NOMO-1 (cell line): ENCODE results near the gene LSM12.

ENCODE experiments used
- DNase-seq, 2 experiments: peaks; one replicate each; lab custom pipeline; 2025; ENCODE audit not compliant: unreplicated experiment in 2 of 2; lab: John Stamatoyannopoulos, UW

Gene LSM12

GRCh38 chr17:44095647-44096496 is 29.4 kb upstream of the LSM12 start:
- peak; percentile 51 to 56 for DNase-seq

- no peak for DNase-seq
Observed at GRCh38 chr17:44095388-44095646, 28.8 kb upstream of the LSM12 start.

DNA sequence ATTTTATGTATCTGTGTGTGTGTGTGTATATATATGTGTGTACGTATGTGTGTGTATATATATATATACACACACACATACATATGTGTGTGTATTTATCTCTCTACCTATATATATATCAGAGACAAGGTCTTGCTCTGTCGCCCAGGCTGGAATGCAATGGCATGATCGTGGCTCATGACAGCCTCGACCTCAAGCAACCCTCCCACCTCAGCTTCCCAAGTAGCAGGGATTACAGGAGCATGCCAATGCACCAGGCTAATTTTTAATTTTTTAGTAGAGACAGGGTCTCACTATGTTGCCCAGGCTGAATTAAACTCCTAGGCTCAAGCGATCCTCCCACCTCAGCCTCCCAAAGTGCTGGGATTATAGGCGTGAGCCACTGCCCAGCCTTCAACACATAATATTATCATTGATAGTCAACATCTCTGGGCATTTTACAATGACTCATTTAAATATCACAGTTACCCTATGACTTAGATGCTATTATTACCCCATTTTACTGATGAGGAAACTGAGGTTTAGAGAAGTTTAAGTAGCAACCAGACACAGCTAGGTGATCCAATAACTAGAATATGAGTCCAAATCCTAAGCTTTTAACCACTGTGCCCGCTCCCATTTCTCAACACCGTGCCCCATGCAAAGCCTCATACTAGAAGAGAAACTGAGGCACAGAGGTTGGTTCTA is 28.4 kb upstream of the LSM12 start:
- no peak for DNase-seq

- no peak for DNase-seq
Observed at GRCh38 chr17:44093231-44093900, 26.9 kb upstream of the LSM12 start.

DNA sequence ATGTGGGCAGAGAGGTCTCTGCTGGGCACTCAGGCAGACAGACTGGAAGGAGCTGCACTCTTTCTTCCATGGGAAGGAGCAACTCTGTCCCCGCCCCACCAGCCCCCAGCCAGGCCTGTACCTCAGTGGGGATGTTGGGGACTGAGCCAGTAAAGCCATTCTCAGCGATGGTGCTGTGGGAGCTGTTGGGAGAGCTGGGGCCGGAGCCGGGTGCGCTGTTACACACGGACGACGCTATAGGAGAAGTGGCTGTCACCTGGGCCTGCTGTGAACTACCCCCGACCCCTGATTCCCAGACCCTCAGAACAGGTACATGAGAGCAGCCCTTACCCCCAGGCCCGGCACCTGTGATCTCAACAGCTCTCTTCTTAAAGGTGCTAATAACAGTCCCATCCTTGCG is 25.6 kb upstream of the LSM12 start:
- no peak for DNase-seq

DNA sequence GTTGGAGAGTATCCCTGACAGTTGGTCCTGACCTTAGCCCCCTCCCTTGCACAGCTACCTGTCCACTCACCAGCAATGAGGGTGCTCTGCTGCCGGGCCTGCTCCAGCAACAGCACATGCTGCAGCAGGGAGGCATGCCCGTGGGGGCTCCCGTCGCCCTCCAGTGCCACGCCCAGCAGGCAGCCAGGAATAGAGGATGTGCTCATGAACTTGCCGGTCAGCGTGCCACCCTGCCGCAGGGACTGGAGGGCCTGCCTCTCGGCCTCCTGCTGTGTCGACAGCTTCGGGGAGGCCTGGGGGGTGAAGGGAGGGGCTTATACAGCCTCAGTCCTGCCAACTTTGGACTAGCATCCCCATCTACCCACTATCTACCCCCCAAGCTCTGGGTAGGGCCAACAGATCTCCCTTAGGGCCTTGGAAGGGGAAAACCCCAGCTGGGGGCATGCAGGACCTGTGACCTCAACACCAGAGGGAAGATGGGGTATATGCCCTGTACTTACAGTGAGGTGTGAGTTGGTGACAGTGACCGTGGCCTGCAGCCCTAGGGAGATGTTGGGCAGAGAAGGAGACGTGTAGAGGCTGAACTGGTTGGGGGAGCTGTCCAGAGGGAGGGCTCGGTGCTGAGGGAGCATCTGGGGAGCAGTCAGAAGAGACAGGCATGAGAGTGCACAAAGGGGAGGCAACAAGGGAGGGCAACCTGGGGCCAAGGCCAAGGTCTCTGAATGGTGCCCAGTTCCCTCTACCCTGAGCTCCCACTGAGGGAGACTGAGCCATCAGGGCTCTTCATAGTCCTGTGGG is 24.9 kb upstream of the LSM12 start:
- DNase-seq, result no peak

- DNase-seq, result no peak
Observed at GRCh38 chr17:44088254-44088653, 21.8 kb upstream of the LSM12 start.

DNA sequence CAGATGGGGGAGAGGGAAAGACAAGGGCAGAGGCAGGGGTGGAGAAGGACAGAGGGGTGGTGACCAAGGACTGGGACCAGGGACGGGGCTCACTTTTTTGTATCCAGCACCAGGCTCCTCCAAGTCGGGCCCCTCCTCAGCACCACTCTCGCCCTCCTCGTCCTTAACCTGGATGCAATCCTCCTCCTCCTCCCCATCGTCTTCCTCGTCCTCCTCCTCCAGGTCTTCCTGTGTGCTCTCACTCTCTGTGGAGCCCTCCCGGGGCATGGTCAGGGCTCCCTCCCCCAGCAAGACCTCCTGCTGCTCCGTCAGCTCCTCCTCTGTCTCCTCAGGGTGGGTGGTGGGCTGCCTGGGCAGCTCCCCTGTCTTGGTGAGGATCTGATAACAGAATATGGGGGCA is 20.8 kb upstream of the LSM12 start:
- no peak for DNase-seq

GRCh38 chr17:44086364-44087311 is 20.2 kb upstream of the LSM12 start:
- DNase-seq, result no peak

DNA sequence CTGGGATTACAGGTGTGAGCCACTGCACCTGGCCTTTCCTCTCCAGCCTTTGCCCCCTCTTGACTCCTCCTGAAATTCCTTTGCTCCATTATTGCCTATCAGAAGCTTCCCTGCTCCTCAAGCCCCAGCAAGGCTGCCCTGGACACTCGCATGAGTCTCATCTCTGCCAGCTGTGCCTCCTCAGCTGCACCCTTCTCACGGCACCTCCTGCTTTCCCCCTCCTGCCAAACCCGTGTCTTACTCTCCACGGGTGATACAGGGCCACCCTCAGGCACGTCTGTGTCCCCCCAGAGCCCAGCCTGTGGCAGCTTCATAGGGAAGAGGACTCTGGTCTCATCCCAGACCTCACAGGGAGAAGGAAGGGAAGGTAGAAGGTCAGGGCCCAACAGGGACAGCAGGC is 19.4 kb upstream of the LSM12 start:
- no peak for DNase-seq

DNA sequence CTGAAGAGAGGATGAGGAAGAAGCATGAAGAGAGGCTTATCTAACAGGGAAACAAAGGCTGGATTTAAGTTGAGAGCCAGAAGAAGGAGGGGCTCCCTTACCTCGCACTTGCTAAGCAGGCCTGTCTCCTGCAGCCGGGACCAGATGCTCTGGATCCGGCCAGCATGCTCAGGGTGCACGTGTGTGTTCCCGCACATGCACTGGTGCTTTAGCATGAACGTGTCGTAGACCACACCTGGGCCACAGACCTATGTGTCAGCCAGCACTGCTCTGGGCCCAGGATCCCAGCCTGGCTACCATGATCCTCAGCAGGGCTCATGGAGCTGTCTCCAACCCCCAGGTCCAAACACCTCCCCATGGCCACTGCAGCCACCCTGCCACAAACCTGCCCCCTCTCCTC is 18.4 kb upstream of the LSM12 start:
- DNase-seq, result no peak

DNA sequence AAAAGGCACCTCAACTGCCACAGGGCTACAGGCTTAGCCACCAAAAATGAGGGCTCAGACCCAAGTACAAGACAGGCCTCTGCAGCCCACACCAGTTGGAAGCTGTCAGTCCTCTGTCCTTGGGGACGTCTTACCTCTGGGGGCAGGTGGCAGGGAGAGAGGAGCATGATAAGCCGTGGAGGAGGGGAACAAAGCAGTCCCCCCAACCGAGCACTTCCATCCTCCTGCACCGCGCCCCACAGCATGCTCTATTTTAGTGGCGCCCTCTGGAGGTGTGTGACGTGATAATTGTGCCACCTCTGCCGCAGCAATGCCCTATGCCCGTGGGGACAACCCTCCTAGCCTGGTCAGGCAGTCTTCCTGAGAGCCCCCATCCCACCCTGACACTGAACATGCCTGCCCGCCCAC is 17.7 kb upstream of the LSM12 start:
- DNase-seq, result peak in 1 of 2 experiments; percentile 7

DNA sequence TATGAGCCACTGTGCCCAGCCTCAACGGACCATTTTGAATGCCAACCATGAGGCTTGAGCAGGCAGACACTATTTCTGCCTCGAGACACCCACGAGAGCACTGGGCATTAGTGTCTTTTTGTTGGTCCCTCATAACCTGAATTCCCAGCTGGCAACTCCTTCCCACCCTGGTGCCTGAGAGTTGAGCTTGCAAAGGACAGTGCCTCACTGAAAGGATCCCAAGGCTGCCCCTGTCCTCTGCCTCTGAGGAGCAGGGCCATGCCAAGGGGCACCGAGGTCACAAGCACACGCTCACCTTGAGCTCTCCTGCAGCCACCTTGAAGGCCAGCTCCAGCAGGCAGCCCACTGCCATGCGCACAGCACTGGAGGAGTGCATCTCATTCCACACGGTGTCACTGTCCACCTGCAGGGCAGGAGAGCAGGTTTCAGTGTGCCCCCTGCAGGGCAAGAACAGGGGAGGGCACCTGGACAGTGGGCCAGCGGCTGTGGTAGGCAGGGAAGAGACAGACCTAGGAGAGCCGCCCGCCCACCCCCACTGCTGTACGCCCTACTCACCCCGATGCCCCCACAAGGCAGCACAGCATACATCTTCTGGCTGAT is 16.9 kb upstream of the LSM12 start:
- no peak for DNase-seq

- DNase-seq, result no peak
Observed at GRCh38 chr17:44082256-44082927, 15.9 kb upstream of the LSM12 start.

GRCh38 chr17:44081681-44082080 is 15.2 kb upstream of the LSM12 start:
- DNase-seq, result no peak

- peak in 1 of 2 experiments; percentile 24 for DNase-seq
Observed at GRCh38 chr17:44079877-44080821, 13.7 kb upstream of the LSM12 start.

DNA sequence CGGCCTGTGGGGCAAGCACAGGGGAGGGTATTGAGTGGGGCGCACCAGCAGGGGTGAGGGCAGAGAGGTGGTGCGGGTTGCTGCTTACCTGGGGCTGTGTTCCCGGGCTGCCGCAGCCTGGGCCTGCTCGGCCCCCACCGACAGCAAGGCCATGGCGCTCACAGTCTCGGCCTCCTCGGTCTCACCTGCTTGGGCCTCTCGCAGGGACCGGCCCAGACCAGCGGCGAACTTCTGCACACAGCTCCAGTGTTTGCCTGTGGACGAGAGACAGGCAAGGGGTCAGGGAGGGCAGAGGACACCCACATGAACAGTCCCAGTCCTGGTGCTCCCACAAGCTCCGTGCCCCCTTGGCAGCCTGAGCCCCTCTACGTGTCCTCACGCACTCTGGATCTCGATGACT is 11.9 kb upstream of the LSM12 start:
- DNase-seq, result no peak

DNA sequence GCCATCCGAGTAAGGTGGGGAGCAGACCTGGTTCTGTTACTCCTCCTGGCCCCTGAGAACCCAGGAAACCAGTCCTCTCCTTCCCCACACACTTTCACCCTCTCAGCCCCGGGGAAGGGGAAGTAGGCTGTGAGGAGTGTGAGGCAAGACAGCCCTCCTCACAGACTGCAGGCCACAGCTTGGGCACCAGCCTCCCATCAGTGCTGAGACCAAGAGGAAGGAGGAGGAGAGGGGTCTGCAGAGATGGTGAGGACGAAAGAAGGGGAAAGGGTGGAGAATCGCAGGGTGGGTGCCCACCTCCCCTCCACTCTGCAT is 11.1 kb upstream of the LSM12 start:
- peak; percentile 42 to 69 for DNase-seq
